ENCODE data around the gene NPAS3.

NPAS3 gene

GRCh38 chr14:33611405-33612196, 672.9 kb downstream of the NPAS3 start:
- no peak overlapping the region for H3K27ac ChIP-seq (ENCODE audit: low read length)
- no peaks in the 10 kb centered on the region for H3K27me3 ChIP-seq (ENCODE audit: control insufficient read depth, insufficient read depth, low read length)
- H3K36me3 ChIP-seq (ENCODE audit: control insufficient read depth, insufficient read depth, low read length) = no peaks in the 10 kb centered on the region
- no peaks in the 10 kb centered on the region for H3K9me3 ChIP-seq (ENCODE audit: control insufficient read depth, insufficient read depth, low read length)
- H3K4me1 ChIP-seq (ENCODE audit: control insufficient read depth, insufficient read depth, low read length) = peaks cover 4% of the 10 kb centered on the region
- no CpG with 5 or more reads among the region's 5 CpGs for WGBS (ENCODE audit: insufficient coverage, insufficient read length)
- H3K4me3 ChIP-seq (ENCODE audit: low read length) = no peak overlapping the region
- no peak for DNase-seq (ENCODE audit: low read depth, low spot score)

- WGBS (ENCODE audit: insufficient coverage, insufficient read length) = no CpG with 5 or more reads among the region's 6 CpGs
Measured at GRCh38 chr14:33612197-33612505, 673.5 kb downstream of the NPAS3 start.

GRCh38 chr14:33617154-33617553, 678.5 kb downstream of the NPAS3 start:
- no peaks in the 10 kb centered on the region for H3K36me3 ChIP-seq (ENCODE audit: control insufficient read depth, insufficient read depth, low read length)
- H3K27ac ChIP-seq (ENCODE audit: low read length) = no peak overlapping the region
- DNase-seq (ENCODE audit: low read depth, low spot score) = no peak
- peaks cover 2% of the 10 kb centered on the region for H3K4me1 ChIP-seq (ENCODE audit: control insufficient read depth, insufficient read depth, low read length)
- WGBS (ENCODE audit: insufficient coverage, insufficient read length) = no CpG with 5 or more reads among the region's 3 CpGs
- no peaks in the 10 kb centered on the region for H3K27me3 ChIP-seq (ENCODE audit: control insufficient read depth, insufficient read depth, low read length)
- no peaks in the 10 kb centered on the region for H3K9me3 ChIP-seq (ENCODE audit: control insufficient read depth, insufficient read depth, low read length)
- no peak overlapping the region for H3K4me3 ChIP-seq (ENCODE audit: low read length)

More at GRCh38 chr14:33612197-33612505, 673.5 kb downstream of the NPAS3 start:
- Histone ChIP-seq H3K4me3 (ENCODE audit: low read length) (no peak overlapping the region), H3K4me1 (ENCODE audit: control insufficient read depth, insufficient read depth, low read length) (peaks cover 4% of the 10 kb centered on the region), H3K9me3 (ENCODE audit: control insufficient read depth, insufficient read depth, low read length) (no peaks in the 10 kb centered on the region), H3K27ac (ENCODE audit: low read length) (no peak overlapping the region), H3K36me3 (ENCODE audit: control insufficient read depth, insufficient read depth, low read length) (no peaks in the 10 kb centered on the region), H3K27me3 (ENCODE audit: control insufficient read depth, insufficient read depth, low read length) (no peaks in the 10 kb centered on the region)
- DNase-seq (ENCODE audit: low read depth, low spot score) = no peak

- no CpG with 5 or more reads among the region's 6 CpGs for WGBS (ENCODE audit: insufficient coverage, insufficient read length)
- Histone ChIP-seq H3K27me3 (ENCODE audit: control insufficient read depth, insufficient read depth, low read length) (no peaks in the 10 kb centered on the region), H3K27ac (ENCODE audit: low read length) (no peak overlapping the region), H3K9me3 (ENCODE audit: control insufficient read depth, insufficient read depth, low read length) (no peaks in the 10 kb centered on the region), H3K36me3 (ENCODE audit: control insufficient read depth, insufficient read depth, low read length) (no peaks in the 10 kb centered on the region), H3K4me1 (ENCODE audit: control insufficient read depth, insufficient read depth, low read length) (no peaks in the 10 kb centered on the region), H3K4me3 (ENCODE audit: low read length) (no peak overlapping the region)
- DNase-seq (ENCODE audit: low read depth, low spot score) = no peak
Measured at GRCh38 chr14:33618361-33619105, 679.9 kb downstream of the NPAS3 start.

GRCh38 chr14:33622496-33622895, 683.8 kb downstream of the NPAS3 start:
- DNase-seq (ENCODE audit: low read depth, low spot score) = no peak
- H3K36me3 ChIP-seq (ENCODE audit: control insufficient read depth, insufficient read depth, low read length) = no peaks in the 10 kb centered on the region
- no CpG with 5 or more reads among the region's 3 CpGs for WGBS (ENCODE audit: insufficient coverage, insufficient read length)
- H3K27me3 ChIP-seq (ENCODE audit: control insufficient read depth, insufficient read depth, low read length) = no peaks in the 10 kb centered on the region
- H3K4me1 ChIP-seq (ENCODE audit: control insufficient read depth, insufficient read depth, low read length) = no peaks in the 10 kb centered on the region
- H3K27ac ChIP-seq (ENCODE audit: low read length) = no peak overlapping the region
- H3K4me3 ChIP-seq (ENCODE audit: low read length) = no peak overlapping the region
- no peaks in the 10 kb centered on the region for H3K9me3 ChIP-seq (ENCODE audit: control insufficient read depth, insufficient read depth, low read length)

- no peak for DNase-seq (ENCODE audit: low read depth, low spot score)
- Histone ChIP-seq H3K36me3 (ENCODE audit: control insufficient read depth, insufficient read depth, low read length) (no peaks in the 10 kb centered on the region), H3K4me3 (ENCODE audit: low read length) (no peak overlapping the region), H3K27me3 (ENCODE audit: control insufficient read depth, insufficient read depth, low read length) (no peaks in the 10 kb centered on the region), H3K4me1 (ENCODE audit: control insufficient read depth, insufficient read depth, low read length) (peaks cover 1% of the 10 kb centered on the region; the same call in 1 of the 2 replicates), H3K27ac (ENCODE audit: low read length) (no peak overlapping the region), H3K9me3 (ENCODE audit: control insufficient read depth, insufficient read depth, low read length) (no peaks in the 10 kb centered on the region)
Measured at GRCh38 chr14:33629792-33630191, 691.1 kb downstream of the NPAS3 start.

- no CpG with 5 or more reads among the region's 1 CpG for WGBS (ENCODE audit: insufficient coverage, insufficient read length)
- no peaks in the 10 kb centered on the region for H3K9me3 ChIP-seq (ENCODE audit: control insufficient read depth, insufficient read depth, low read length)
- no peak for DNase-seq (ENCODE audit: low read depth, low spot score)
Measured at GRCh38 chr14:33631021-33631420, 692.3 kb downstream of the NPAS3 start.

GRCh38 chr14:33631441-33631840, 692.8 kb downstream of the NPAS3 start:
- no peaks in the 10 kb centered on the region for H3K36me3 ChIP-seq (ENCODE audit: control insufficient read depth, insufficient read depth, low read length)
- WGBS (ENCODE audit: insufficient coverage, insufficient read length) = no CpG with 5 or more reads among the region's 6 CpGs
- H3K27me3 ChIP-seq (ENCODE audit: control insufficient read depth, insufficient read depth, low read length) = no peaks in the 10 kb centered on the region
- no peak overlapping the region for H3K4me3 ChIP-seq (ENCODE audit: low read length)
- H3K4me1 ChIP-seq (ENCODE audit: control insufficient read depth, insufficient read depth, low read length) = peaks cover 1% of the 10 kb centered on the region; the same call in 1 of the 2 replicates
- no peaks in the 10 kb centered on the region for H3K9me3 ChIP-seq (ENCODE audit: control insufficient read depth, insufficient read depth, low read length)
- no peak for DNase-seq (ENCODE audit: low read depth, low spot score)
- no peak overlapping the region for H3K27ac ChIP-seq (ENCODE audit: low read length)

More at GRCh38 chr14:33631021-33631420, 692.3 kb downstream of the NPAS3 start:
- Histone ChIP-seq H3K4me1 (ENCODE audit: control insufficient read depth, insufficient read depth, low read length) (peaks cover 1% of the 10 kb centered on the region; the same call in 1 of the 2 replicates), H3K36me3 (ENCODE audit: control insufficient read depth, insufficient read depth, low read length) (no peaks in the 10 kb centered on the region), H3K4me3 (ENCODE audit: low read length) (no peak overlapping the region), H3K27me3 (ENCODE audit: control insufficient read depth, insufficient read depth, low read length) (no peaks in the 10 kb centered on the region), H3K27ac (ENCODE audit: low read length) (no peak overlapping the region)

- Histone ChIP-seq H3K4me1 (ENCODE audit: control insufficient read depth, insufficient read depth, low read length) (peaks cover 1% of the 10 kb centered on the region; the same call in 1 of the 2 replicates), H3K27me3 (ENCODE audit: control insufficient read depth, insufficient read depth, low read length) (no peaks in the 10 kb centered on the region), H3K9me3 (ENCODE audit: control insufficient read depth, insufficient read depth, low read length) (no peaks in the 10 kb centered on the region), H3K36me3 (ENCODE audit: control insufficient read depth, insufficient read depth, low read length) (no peaks in the 10 kb centered on the region), H3K27ac (ENCODE audit: low read length) (no peak overlapping the region), H3K4me3 (ENCODE audit: low read length) (no peak overlapping the region)
- DNase-seq (ENCODE audit: low read depth, low spot score) = no peak
- 100% methylated on average over 1 of the region's 3 CpGs for WGBS (ENCODE audit: insufficient coverage, insufficient read length)
Measured at GRCh38 chr14:33634631-33635030, 696.0 kb downstream of the NPAS3 start.

- no CpG with 5 or more reads among the region's 4 CpGs for WGBS (ENCODE audit: insufficient coverage, insufficient read length)
- peaks cover 1% of the 10 kb centered on the region; the same call in 1 of the 2 replicates for H3K4me1 ChIP-seq (ENCODE audit: control insufficient read depth, insufficient read depth, low read length)
- no peaks in the 10 kb centered on the region for H3K9me3 ChIP-seq (ENCODE audit: control insufficient read depth, insufficient read depth, low read length)
- DNase-seq (ENCODE audit: low read depth, low spot score) = no peak
- H3K27ac ChIP-seq (ENCODE audit: low read length) = no peak overlapping the region
- H3K4me3 ChIP-seq (ENCODE audit: low read length) = no peak overlapping the region
- H3K27me3 ChIP-seq (ENCODE audit: control insufficient read depth, insufficient read depth, low read length) = no peaks in the 10 kb centered on the region
- no peaks in the 10 kb centered on the region for H3K36me3 ChIP-seq (ENCODE audit: control insufficient read depth, insufficient read depth, low read length)
Measured at GRCh38 chr14:33636716-33637115, 698.0 kb downstream of the NPAS3 start.
